Suprapubic skin (tissue), 4 donors: Measurements from ENCODE around the gene GFOD1.
"Not testable (repeated sequence)": the region's sequence is repeated elsewhere in the genome, so short reads cannot be mapped to it uniquely, and the experiment has no call there.

Source experiments
- CTCF ChIP-seq, 2 donors: fragments of 200-600 bp in 1 of 2; fragments of 450-650 bp in 1 of 2; sonication (generic) in 1 of 2; IDR thresholded peaks; one replicate each; pipeline ENCODE4 v1.5.1; 2016 to 2019; ENCODE audit warnings: antibody characterized with exemption in 2 of 2, mild to moderate bottlenecking in 1 of 2, moderate library complexity in 1 of 2
- EP300 ChIP-seq: sonication (generic); formaldehyde crosslinking; IDR thresholded peaks from one replicate; pipeline ENCODE4 v1.6.1; 2017; ENCODE audit warnings: antibody characterized with exemption
- POLR2A ChIP-seq, 2 donors: fragments of 450-650 bp; IDR thresholded peaks; one replicate each; pipeline ENCODE4 v1.6.1; 2017; ENCODE audit warnings: antibody characterized with exemption in 2 of 2, mild to moderate bottlenecking in 2 of 2, moderate library complexity in 2 of 2
- POLR2AphosphoS5 ChIP-seq, 3 donors: sonication (generic); formaldehyde crosslinking; IDR thresholded peaks; one replicate each; pipeline ENCODE4 v1.6.1; 2017; ENCODE audit warnings: antibody characterized with exemption in 3 of 3

GRCh38 chr6:13510433-13510832 is 23.0 kb upstream of the GFOD1 start:
- TF ChIP-seq POLR2AphosphoS5 (IDR thresholded peaks at IDR 0.05); CTCF (IDR thresholded peaks at IDR 0.05); POLR2A (IDR thresholded peaks at IDR 0.05); EP300: not testable (repeated sequence)
